Activated T-helper 1 cell treated with anti-CD3 and anti-CD28 coated beads, Interleukin-12 subunit alpha, Interleukin-12 subunit beta, Interleukin-2, Interleukin-4 antibody, amounts not matched to agents 30 ng/mL and 10 ng/mL and 1 ng/mL, durations not matched to agents 14 hours and 24 hours and 36 hours (primary cell): ENCODE measurements around the gene RBBP4. TPM values are rescaled to one million over a fixed set of nuclear protein-coding genes. Genes with fewer than 3 reads are reported as not detected.
"Not testable (repeated sequence)": the region's sequence is repeated elsewhere in the genome, so short reads cannot be mapped to it uniquely, and the experiment has no call there.

Experiments
- DNase-seq: peaks from one replicate; pipeline ENCODE4 v3.0.0; 2021; ENCODE audit warnings: low spot score
- H3K27ac Mint-ChIP-seq: one replicate; pipeline ENCODE4 v1.8.0; 2021; ENCODE audit warnings: mild to moderate bottlenecking, mixed read lengths
- H3K27me3 Mint-ChIP-seq: one replicate; pipeline ENCODE4 v1.8.0; 2022; ENCODE audit warnings: mild to moderate bottlenecking, moderate library complexity, mixed read lengths; ENCODE audit not compliant: insufficient read depth
- H3K36me3 Mint-ChIP-seq: one replicate; pipeline ENCODE4 v1.8.0; 2021; ENCODE audit warnings: low read depth, mixed read lengths
- H3K4me1 Mint-ChIP-seq: one replicate; pipeline ENCODE4 v1.8.0; 2021; ENCODE audit warnings: low read depth, mixed read lengths
- H3K4me3 Mint-ChIP-seq: one replicate; pipeline ENCODE4 v1.8.0; 2021; ENCODE audit warnings: mild to moderate bottlenecking, moderate library complexity, mixed read lengths
- H3K9me3 Mint-ChIP-seq: one replicate; pipeline ENCODE4 v1.8.0; 2021; ENCODE audit warnings: mixed read lengths
- intact Hi-C: fragments of 100-400 bp; cut with micrococcal nuclease; formaldehyde crosslinking; loops from one replicate; pipeline ENCODE4 v1.15.1; 2024
- total RNA-seq: library from RNA; stranded (reverse); gene quantifications from 2 replicates; pipeline ENCODE4 v1.2.3, GENCODE V29; 2022

RBBP4 gene
- total RNA-seq, 1 donor from 2014 or later: 315 TPM

GRCh38 chr1:32651461-32652073, 559 bp downstream of the RBBP4 start:
- no peaks in the 10 kb centered on the region for H3K9me3 Mint-ChIP-seq
- H3K4me3 Mint-ChIP-seq: peak overlapping the region; percentile 94
- peak overlapping the region; percentile 100 for H3K27ac Mint-ChIP-seq
- peaks cover 46% of the 10 kb centered on the region for H3K36me3 Mint-ChIP-seq
- intact Hi-C loops: loop anchor here (1.0 to 5.0 kb wide), 6 partner anchors 29 to 1354 kb away; partner anchors contain the start of genes HDAC1, S100PBP, SNRNP40 and YARS1
- H3K27me3 Mint-ChIP-seq: peaks cover 2% of the 10 kb centered on the region
- H3K4me1 Mint-ChIP-seq: peaks cover 56% of the 10 kb centered on the region
- DNase-seq: no peak

DNA sequence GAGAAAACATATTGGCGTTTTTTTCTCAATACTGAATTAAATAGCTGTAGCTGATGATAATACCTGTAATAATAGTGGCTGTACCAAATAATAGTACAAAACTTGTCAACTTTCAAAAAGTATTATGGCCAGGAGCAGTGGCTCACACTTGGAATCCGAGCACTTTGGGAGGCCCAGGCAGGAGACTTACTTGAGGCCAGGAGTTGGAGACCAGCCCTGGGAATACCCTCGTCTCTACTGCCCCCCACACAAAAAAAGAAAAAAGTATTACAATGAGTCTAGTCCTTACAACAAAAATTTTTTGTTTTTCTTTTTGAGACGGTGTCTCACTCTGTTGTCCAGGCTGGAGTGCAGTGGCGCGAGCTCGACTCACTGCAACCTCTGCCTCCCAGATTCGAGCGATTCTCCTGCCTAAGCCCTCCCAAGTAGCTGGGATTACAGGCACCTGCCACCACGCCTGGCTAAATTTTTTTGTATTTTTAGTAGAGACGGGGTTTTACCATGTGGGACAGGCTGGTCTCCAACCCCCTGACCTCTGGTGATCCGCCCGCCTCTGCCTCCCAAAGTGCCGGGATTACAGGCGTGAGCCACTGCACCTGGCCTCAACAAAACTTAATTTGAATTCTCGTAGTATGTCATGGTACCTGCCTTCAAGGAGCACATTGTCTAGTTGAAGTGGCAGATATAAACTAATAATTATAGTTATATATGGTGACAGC, 1.4 kb downstream of the RBBP4 start:
- intact Hi-C loops: loop anchor here (5.0 kb wide), 1 partner anchor 1355 kb away; the partner anchor contains the start of genes SNRNP40 and ZCCHC17

DNA sequence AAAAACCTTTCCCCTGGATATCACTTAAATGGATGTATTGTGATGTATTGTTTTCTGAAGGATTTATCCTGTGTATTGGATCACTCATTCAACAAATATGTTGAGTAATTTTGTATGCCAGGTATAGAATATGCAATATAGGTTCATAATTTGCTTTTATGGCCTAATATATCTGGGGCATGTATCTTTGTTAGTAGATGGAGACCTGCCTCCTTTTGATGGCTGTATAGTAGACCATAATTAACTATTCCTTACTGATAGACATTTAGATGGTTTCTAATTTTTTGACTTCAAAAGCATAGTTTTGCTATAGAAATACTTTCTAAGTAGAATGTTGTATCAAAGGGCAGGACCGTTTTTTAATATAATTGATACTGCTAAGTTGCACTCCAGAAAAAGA, 8.6 kb downstream of the RBBP4 start:
- DNase-seq: no peak
- Mint-ChIP-seq H3K4me1 (peaks cover 44% of the 10 kb centered on the region), H3K4me3 (no peak overlapping the region), H3K9me3 (no peaks in the 10 kb centered on the region), H3K27me3 (no peaks in the 10 kb centered on the region), H3K27ac (no peak overlapping the region), H3K36me3 (peaks cover 58% of the 10 kb centered on the region)
- intact Hi-C loops: no loop called here

More for the DNA sequence above, 1.4 kb downstream of the RBBP4 start:
- peaks cover 62% of the 10 kb centered on the region for H3K4me1 Mint-ChIP-seq
- DNase-seq: no peak
- peaks cover 2% of the 10 kb centered on the region for H3K27me3 Mint-ChIP-seq
- peaks cover 52% of the 10 kb centered on the region for H3K36me3 Mint-ChIP-seq
- peak overlapping the region; percentile 94 for H3K4me3 Mint-ChIP-seq
- peak overlapping the region; percentile 100 for H3K27ac Mint-ChIP-seq
- H3K9me3 Mint-ChIP-seq: no peaks in the 10 kb centered on the region

DNA sequence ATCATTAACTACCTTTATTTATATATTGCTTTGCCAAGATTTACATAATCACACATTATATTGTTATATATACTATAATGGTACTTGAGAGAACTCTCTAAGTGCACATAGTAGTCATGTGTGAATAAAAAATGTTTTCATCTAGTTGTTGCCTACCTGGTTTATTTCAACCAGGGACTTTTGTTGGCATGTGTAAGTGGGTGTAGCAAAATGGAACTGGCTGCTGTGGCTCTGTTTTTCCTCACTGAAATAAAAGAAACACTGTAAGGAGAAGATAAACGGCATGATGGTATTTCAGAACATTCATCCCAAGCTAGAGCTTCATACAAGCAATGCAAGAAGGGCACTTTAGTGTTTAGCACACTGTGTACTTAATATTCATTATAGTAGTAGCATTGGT, 14.9 kb downstream of the RBBP4 start:
- Mint-ChIP-seq H3K4me1 (peaks cover 12% of the 10 kb centered on the region), H3K36me3 (peaks cover 50% of the 10 kb centered on the region)

GRCh38 chr1:32666901-32667566, 16.0 kb downstream of the RBBP4 start:
- Mint-ChIP-seq H3K9me3 (no peaks in the 10 kb centered on the region), H3K36me3 (peaks cover 50% of the 10 kb centered on the region), H3K4me3 (no peak overlapping the region), H3K27me3 (no peaks in the 10 kb centered on the region), H3K4me1 (peaks cover 12% of the 10 kb centered on the region), H3K27ac (no peak overlapping the region)
- no peak for DNase-seq
- intact Hi-C loops: no loop called here

More for the DNA sequence above, 14.9 kb downstream of the RBBP4 start:
- no peaks in the 10 kb centered on the region for H3K27me3 Mint-ChIP-seq
- no peaks in the 10 kb centered on the region for H3K9me3 Mint-ChIP-seq
- intact Hi-C loops: no loop called here
- DNase-seq: no peak
- H3K4me3 Mint-ChIP-seq: no peak overlapping the region
- H3K27ac Mint-ChIP-seq: no peak overlapping the region

- H3K36me3 Mint-ChIP-seq: peaks cover 56% of the 10 kb centered on the region
- peaks cover 12% of the 10 kb centered on the region for H3K4me1 Mint-ChIP-seq
- H3K9me3 Mint-ChIP-seq, intact Hi-C loops, DNase-seq, H3K4me3 Mint-ChIP-seq, H3K27ac Mint-ChIP-seq, H3K27me3 Mint-ChIP-seq: not testable (repeated sequence)
Measured at GRCh38 chr1:32668716-32669115, 17.7 kb downstream of the RBBP4 start.

DNA sequence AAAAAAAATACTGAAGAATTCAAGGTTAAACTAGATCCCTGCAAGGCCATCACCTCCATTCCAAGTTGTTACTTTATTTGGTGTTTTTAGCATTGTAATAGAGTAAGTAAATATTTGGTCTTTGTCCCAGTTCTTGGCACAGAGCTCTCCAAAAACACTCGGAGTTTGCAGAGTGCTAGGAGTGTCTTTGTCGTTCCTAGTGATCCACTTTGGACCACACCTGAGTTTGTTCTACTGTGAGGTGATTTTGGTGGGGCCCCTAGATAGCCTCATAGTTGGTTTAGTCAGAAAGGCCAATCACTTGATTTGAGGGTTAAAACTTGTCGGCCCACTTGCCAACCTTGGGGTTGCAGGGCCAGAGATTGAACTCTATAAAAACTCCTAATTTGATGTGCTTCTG, 25.9 kb downstream of the RBBP4 start:
- Mint-ChIP-seq H3K36me3 (peaks cover 47% of the 10 kb centered on the region), H3K9me3 (no peaks in the 10 kb centered on the region), H3K4me1 (no peaks in the 10 kb centered on the region), H3K4me3 (no peak overlapping the region), H3K27ac (no peak overlapping the region), H3K27me3 (no peaks in the 10 kb centered on the region)
- intact Hi-C loops: no loop called here
- no peak for DNase-seq

GRCh38 chr1:32679993-32680392, 29.0 kb downstream of the RBBP4 start:
- H3K27ac Mint-ChIP-seq, intact Hi-C loops, H3K27me3 Mint-ChIP-seq, H3K4me1 Mint-ChIP-seq, DNase-seq, H3K4me3 Mint-ChIP-seq, H3K9me3 Mint-ChIP-seq: not testable (repeated sequence)
- H3K36me3 Mint-ChIP-seq: peaks cover 48% of the 10 kb centered on the region

GRCh38 chr1:32680642-32681041, 29.6 kb downstream of the RBBP4 start:
- Mint-ChIP-seq H3K27ac (no peak overlapping the region), H3K4me3 (no peak overlapping the region), H3K36me3 (peaks cover 53% of the 10 kb centered on the region), H3K4me1 (peaks cover 7% of the 10 kb centered on the region), H3K27me3 (no peaks in the 10 kb centered on the region), H3K9me3 (no peaks in the 10 kb centered on the region)
- intact Hi-C loops: no loop called here
- DNase-seq: no peak

- H3K36me3 Mint-ChIP-seq: peaks cover 58% of the 10 kb centered on the region
- intact Hi-C loops: no loop called here
- H3K27ac Mint-ChIP-seq: no peak overlapping the region
- no peak overlapping the region for H3K4me3 Mint-ChIP-seq
- no peaks in the 10 kb centered on the region for H3K9me3 Mint-ChIP-seq
- H3K27me3 Mint-ChIP-seq: no peaks in the 10 kb centered on the region
- H3K4me1 Mint-ChIP-seq: peaks cover 7% of the 10 kb centered on the region
- DNase-seq: no peak
Measured at GRCh38 chr1:32681509-32681908, 30.5 kb downstream of the RBBP4 start.

GRCh38 chr1:32681999-32682398, 31.0 kb downstream of the RBBP4 start:
- H3K27ac Mint-ChIP-seq: no peak overlapping the region
- peaks cover 7% of the 10 kb centered on the region for H3K4me1 Mint-ChIP-seq
- H3K27me3 Mint-ChIP-seq: no peaks in the 10 kb centered on the region
- DNase-seq: no peak
- H3K9me3 Mint-ChIP-seq: no peaks in the 10 kb centered on the region
- intact Hi-C loops: no loop called here
- peaks cover 59% of the 10 kb centered on the region for H3K36me3 Mint-ChIP-seq
- no peak overlapping the region for H3K4me3 Mint-ChIP-seq

DNA sequence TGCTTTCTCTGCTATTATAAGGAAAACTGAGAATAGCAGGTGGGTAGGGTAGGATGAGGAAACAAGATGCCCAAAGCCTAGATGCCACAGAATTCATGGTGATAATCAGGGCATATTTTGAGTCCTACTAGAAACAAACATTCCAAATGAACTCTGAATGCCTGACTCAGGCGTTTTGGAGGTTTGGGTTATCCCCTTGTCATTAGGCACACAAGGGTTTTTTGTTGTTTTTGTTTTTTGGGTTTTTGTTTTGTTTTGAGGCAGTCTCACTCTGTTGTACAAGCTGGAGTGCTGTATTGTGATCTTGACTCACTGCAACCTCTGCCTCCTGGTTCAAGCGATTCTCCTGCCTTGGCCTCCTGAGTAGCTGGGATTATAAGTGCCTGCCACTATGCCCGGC, 32.4 kb downstream of the RBBP4 start:
- intact Hi-C loops: no loop called here
- Mint-ChIP-seq H3K4me1 (peaks cover 7% of the 10 kb centered on the region), H3K27ac (no peak overlapping the region)

More for the DNA sequence above, 32.4 kb downstream of the RBBP4 start:
- H3K9me3 Mint-ChIP-seq: no peaks in the 10 kb centered on the region
- no peak overlapping the region for H3K4me3 Mint-ChIP-seq
- no peak for DNase-seq
- no peaks in the 10 kb centered on the region for H3K27me3 Mint-ChIP-seq
- H3K36me3 Mint-ChIP-seq: peaks cover 51% of the 10 kb centered on the region
